ENCODE results near the gene RNF19B. TPM values are rescaled to one million over a fixed set of nuclear protein-coding genes. Genes with fewer than 3 reads are reported as not detected.

The RNF19B gene
- total and polyA plus RNA-seq, 2 of the 13 experiments (the other 11 are each of a cell fraction or from before 2014, with no cell fraction given): 15.3 to 22.5 TPM

DNA sequence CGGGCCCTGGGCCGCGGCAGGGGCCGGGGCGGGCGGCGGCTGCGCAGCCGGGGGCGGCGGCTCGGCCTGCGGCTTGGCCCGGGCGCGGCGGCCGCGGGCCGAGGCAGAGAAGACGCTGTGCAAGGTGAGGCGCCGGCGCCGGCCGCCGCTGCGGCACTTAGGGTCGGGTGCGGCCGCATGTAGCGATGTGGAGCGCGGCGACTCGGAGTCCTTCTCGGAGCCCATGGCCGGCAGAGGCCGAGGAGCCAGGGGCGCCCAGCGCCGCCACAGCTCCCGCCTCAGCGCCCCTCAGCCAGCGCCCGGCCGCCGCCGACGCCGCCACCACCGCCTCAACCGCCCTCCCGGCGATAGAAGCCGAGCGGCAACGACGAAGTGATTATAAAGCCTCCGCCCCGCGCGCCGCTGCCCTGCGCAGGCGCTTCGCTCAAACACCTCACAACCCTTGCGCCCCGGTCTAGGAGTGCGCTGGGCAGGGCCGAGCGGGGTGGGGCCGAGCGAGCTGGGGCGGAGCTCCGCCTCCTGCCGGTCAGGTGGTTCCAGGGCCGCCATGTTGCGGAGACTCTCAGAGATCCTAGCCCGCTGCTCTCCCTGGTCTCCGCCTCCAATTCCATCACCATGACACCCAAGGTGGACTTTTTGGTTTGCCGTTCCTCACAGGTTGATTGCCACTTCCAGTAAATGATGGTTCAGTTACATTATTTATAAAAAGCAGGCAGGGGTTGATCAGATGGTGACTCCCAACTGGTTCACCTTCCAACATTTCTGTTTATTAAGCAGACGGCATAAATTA, at the start of gene RNF19B (continued):
- no peak for TF ChIP-seq LRRFIP1 (CRISPR knock-in tag; conservative IDR thresholded peaks at IDR 0.05)
- TF ChIP-seq TP53 (CRISPR knock-in tag; conservative IDR thresholded peaks at IDR 0.05): no peak
- no peak for TF ChIP-seq NPAS2 (CRISPR knock-in tag; IDR thresholded peaks at IDR 0.05; ENCODE audit: borderline replicate concordance)
- TF ChIP-seq, protein P1, sequence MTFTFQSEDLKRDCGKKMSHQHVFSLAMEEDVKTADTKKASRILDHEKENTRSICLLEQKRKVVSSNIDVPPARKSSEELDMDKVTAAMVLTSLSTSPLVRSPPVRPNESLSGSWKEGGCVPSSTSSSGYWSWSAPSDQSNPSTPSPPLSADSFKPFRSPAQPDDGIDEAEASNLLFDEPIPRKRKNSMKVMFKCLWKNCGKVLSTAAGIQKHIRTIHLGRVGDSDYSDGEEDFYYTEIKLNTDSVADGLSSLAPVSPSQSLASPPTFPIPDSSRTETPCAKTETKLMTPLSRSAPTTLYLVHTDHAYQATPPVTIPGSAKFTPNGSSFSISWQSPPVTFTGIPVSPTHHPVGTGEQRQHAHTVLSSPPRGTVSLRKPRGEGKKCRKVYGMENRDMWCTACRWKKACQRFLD (CRISPR knock-in tag; IDR thresholded peaks at IDR 0.05; ENCODE audit: borderline replicate concordance): no peak
- no peak for TF ChIP-seq LCORL (IDR thresholded peaks at IDR 0.05)
- peak; percentile 72 for TF ChIP-seq LCORL (CRISPR knock-in tag; IDR thresholded peaks at IDR 0.05)
- no peak for TF ChIP-seq SRSF4 (IDR thresholded peaks at IDR 0.05; ENCODE audit: low read depth, low read length, poor library complexity, severe bottlenecking)
- TF ChIP-seq EED (CRISPR knock-in tag; IDR thresholded peaks at IDR 0.05): no peak; the same call in 1 of the 2 replicates
- TF ChIP-seq, protein P2, sequence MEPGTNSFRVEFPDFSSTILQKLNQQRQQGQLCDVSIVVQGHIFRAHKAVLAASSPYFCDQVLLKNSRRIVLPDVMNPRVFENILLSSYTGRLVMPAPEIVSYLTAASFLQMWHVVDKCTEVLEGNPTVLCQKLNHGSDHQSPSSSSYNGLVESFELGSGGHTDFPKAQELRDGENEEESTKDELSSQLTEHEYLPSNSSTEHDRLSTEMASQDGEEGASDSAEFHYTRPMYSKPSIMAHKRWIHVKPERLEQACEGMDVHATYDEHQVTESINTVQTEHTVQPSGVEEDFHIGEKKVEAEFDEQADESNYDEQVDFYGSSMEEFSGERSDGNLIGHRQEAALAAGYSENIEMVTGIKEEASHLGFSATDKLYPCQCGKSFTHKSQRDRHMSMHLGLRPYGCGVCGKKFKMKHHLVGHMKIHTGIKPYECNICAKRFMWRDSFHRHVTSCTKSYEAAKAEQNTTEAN (CRISPR knock-in tag; conservative IDR thresholded peaks at IDR 0.05): peak; percentile 55; the same call in 1 of the 2 replicates
- TF ChIP-seq MAFF (IDR thresholded peaks at IDR 0.05; ENCODE audit: low read depth, low read length): no peak
- no peak for TF ChIP-seq PHF21A (CRISPR knock-in tag; IDR thresholded peaks at IDR 0.05)
- no peak; the same call in 1 of the 2 replicates for TF ChIP-seq ZNF547 (CRISPR knock-in tag; IDR thresholded peaks at IDR 0.05)
- TF ChIP-seq, protein P3, sequence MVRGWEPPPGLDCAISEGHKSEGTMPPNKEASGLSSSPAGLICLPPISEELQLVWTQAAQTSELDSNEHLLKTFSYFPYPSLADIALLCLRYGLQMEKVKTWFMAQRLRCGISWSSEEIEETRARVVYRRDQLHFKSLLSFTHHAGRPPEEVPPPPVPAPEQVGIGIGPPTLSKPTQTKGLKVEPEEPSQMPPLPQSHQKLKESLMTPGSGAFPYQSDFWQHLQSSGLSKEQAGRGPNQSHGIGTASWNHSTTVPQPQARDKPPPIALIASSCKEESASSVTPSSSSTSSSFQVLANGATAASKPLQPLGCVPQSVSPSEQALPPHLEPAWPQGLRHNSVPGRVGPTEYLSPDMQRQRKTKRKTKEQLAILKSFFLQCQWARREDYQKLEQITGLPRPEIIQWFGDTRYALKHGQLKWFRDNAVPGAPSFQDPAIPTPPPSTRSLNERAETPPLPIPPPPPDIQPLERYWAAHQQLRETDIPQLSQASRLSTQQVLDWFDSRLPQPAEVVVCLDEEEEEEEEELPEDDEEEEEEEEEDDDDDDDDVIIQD (CRISPR knock-in tag; IDR thresholded peaks at IDR 0.05; ENCODE audit: low read depth): peak; percentile 29; the same call in 1 of the 2 replicates
- TF ChIP-seq ZNF12 (CRISPR knock-in tag; IDR thresholded peaks at IDR 0.05): peak; percentile 7; the same call in 1 of the 2 replicates
- no peak for TF ChIP-seq NFRKB (IDR thresholded peaks at IDR 0.05)
- TF ChIP-seq CREM (IDR thresholded peaks at IDR 0.05): no peak
- no peak for TF ChIP-seq CREM (CRISPR knock-in tag; IDR thresholded peaks at IDR 0.05)
- no peak for TF ChIP-seq SMARCC2 (IDR thresholded peaks at IDR 0.05)
- TF ChIP-seq MXD4 (CRISPR knock-in tag; IDR thresholded peaks at IDR 0.05): 0 out of 2 replicates have a peak, but pooled peaks have one; percentile 60
- TF ChIP-seq ZNF691 (CRISPR knock-in tag; IDR thresholded peaks at IDR 0.05; ENCODE audit: borderline replicate concordance, low read depth): no peak
- peak; percentile 85 for TF ChIP-seq SP5 (CRISPR knock-in tag; IDR thresholded peaks at IDR 0.05; ENCODE audit: borderline replicate concordance, low read depth)
